SU-DHL-6 (cell line): ENCODE data around the gene PKP2.

Experiments
- H2AFZ ChIP-seq: fragments of 200-600 bp; sonication (generic); 2 replicates; pipeline ENCODE4 v1.6.1; 2014; ENCODE audit warnings: low read depth, mild to moderate bottlenecking, moderate library complexity, mixed read lengths, antibody characterized with exemption, low read length; ENCODE audit not compliant: severe bottlenecking
- H3F3A ChIP-seq: fragments of 200-600 bp; shearing (Covaris generic); 2 replicates; pipeline ENCODE4 v1.6.0; 2016; ENCODE audit warnings: antibody characterized with exemption, mild to moderate bottlenecking; ENCODE audit not compliant: insufficient read depth
- H3K27ac ChIP-seq: fragments of 200-600 bp; sonication (generic); 2 replicates; pipeline ENCODE4 v1.5.1; 2016; ENCODE audit warnings: low read depth, mild to moderate bottlenecking, low read length, moderate library complexity, mixed read lengths
- H3K27me3 ChIP-seq: fragments of 200-600 bp; sonication (generic), shearing (Covaris generic); 2 replicates; pipeline ENCODE4 v1.6.0; 2014; ENCODE audit warnings: mild to moderate bottlenecking, low read length
- H3K36me3 ChIP-seq: fragments of 200-600 bp; sonication (generic); 2 replicates; pipeline ENCODE4 v1.6.1; 2014; ENCODE audit warnings: mild to moderate bottlenecking, low read length, mixed read lengths
- H3K4me2 ChIP-seq: fragments of 300-600, 200-600 bp; shearing (Covaris generic), sonication (generic); 2 replicates; pipeline ENCODE4 v1.6.0; 2014; ENCODE audit warnings: low read length, low read depth, mild to moderate bottlenecking; ENCODE audit not compliant: poor library complexity, severe bottlenecking
- H3K4me3 ChIP-seq: fragments of 200-600 bp; sonication (generic); 2 replicates; pipeline ENCODE4 v1.5.1; 2014; ENCODE audit warnings: antibody characterized with exemption, low read length, mild to moderate bottlenecking, mixed read lengths; ENCODE audit not compliant: insufficient read depth, poor library complexity, severe bottlenecking
- H3K79me2 ChIP-seq: fragments of 200-600 bp; sonication (generic); 2 replicates; pipeline ENCODE4 v1.6.1; 2014; ENCODE audit warnings: mild to moderate bottlenecking, low read length, moderate library complexity; ENCODE audit not compliant: insufficient read depth
- H3K9ac ChIP-seq: fragments of 200-600 bp; sonication (generic); 2 replicates; pipeline ENCODE4 v1.7.0; 2014; ENCODE audit warnings: mild to moderate bottlenecking, low read length
- H3K9me2 ChIP-seq: fragments of 200-600 bp; sonication (generic); replicated peaks from 2 replicates; pipeline ENCODE4 v1.6.1; 2014; ENCODE audit warnings: low read length; ENCODE audit not compliant: insufficient read depth
- H3K9me3 ChIP-seq: fragments of 200-600 bp; sonication (generic); 2 replicates; pipeline ENCODE4 v1.6.1; 2014; ENCODE audit warnings: low read length, mixed read lengths; ENCODE audit not compliant: insufficient read depth
- H4K20me1 ChIP-seq: fragments of 200-600 bp; sonication (generic); 2 replicates; pipeline ENCODE4 v1.6.1; 2014; ENCODE audit warnings: low read depth, mild to moderate bottlenecking, antibody characterized with exemption, low read length, moderate library complexity, mixed read lengths
- EZH2phosphoT487 ChIP-seq: fragments of 200-600 bp; sonication (generic), shearing (Covaris generic); conservative IDR thresholded peaks from 2 replicates; pipeline ENCODE4 v1.6.1; 2018; ENCODE audit warnings: mild to moderate bottlenecking, antibody characterized with exemption, low read length, moderate library complexity, mixed read lengths
- TF ChIP-seq, protein P1 (sequence below): fragments of 200-600 bp; sonication (generic); IDR thresholded peaks from one replicate; pipeline ENCODE4 v1.5.1; 2017; ENCODE audit warnings: antibody characterized with exemption, mild to moderate bottlenecking, low read length, moderate library complexity; ENCODE audit not compliant: insufficient read depth, poor library complexity, severe bottlenecking

PKP2 gene

DNA sequence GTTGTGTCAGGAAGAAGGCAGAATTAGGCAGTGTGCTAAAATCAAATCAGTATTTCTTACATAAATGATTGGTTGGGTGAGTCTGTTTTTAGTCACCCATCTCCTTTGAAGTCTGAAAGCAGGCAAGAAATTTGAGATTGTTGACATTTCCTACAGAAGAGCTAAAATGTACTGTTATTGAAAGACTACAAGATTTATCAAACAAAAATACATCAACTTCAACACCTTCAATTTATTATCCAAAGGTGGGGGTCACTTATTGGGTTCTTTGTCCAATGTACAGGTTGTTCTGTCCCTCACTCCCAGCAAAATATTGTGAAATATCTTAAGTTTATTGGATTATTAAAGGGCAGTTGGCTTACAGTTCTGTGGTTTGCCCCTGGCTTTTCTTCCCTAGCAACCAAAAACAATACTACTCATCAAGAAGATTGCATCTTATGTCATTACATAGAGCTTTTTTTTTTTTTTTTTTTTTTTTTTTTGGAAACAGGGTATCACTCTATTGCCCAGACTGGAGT lies 20.6 kb upstream of the PKP2 start:
- no peaks in the 10 kb centered on the region for H4K20me1 ChIP-seq
- no peak overlapping the region for H3K4me3 ChIP-seq

DNA sequence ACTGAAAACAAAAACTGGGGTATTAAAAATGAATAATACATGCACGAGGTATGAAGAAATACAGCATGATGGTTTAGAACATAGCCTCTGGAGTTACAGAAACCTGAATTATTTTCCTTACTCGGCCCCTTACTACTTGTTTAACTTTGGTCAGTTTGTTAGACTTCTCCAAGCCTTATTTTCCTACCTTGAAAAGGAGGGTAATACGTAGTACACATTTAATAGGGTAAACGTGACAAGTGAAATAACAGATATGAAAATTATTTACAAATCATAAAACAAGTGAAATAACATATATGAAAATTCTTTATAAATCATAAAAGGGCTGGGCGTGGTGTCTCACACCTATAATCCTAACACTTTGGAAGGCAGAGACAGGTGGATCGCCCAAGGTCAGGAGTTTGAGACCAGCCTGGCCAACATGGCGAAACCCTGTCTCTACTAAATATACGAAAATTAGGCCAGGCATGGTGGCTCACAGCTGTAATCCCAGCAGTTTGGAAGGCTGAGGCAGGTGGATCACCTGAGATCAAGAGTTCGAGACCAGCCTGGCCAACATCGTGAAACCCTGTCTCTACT lies 11.4 kb upstream of the PKP2 start:
- H3K27me3 ChIP-seq = no peaks in the 10 kb centered on the region
- H3K27ac ChIP-seq = no peak overlapping the region

More for the DNA sequence above, 20.6 kb upstream of the PKP2 start:
- Histone ChIP-seq H3K9me2 (no peaks in the 10 kb centered on the region), H3K9me3 (no peaks in the 10 kb centered on the region), H3K9ac (no peak overlapping the region), H2AFZ (no peak overlapping the region), H3K27ac (no peak overlapping the region), H3K36me3 (no peaks in the 10 kb centered on the region), H3K4me2 (no peak overlapping the region), H3K27me3 (no peaks in the 10 kb centered on the region), H3K79me2 (no peaks in the 10 kb centered on the region), H3F3A (no peaks in the 10 kb centered on the region)
- TF ChIP-seq, protein P1, sequence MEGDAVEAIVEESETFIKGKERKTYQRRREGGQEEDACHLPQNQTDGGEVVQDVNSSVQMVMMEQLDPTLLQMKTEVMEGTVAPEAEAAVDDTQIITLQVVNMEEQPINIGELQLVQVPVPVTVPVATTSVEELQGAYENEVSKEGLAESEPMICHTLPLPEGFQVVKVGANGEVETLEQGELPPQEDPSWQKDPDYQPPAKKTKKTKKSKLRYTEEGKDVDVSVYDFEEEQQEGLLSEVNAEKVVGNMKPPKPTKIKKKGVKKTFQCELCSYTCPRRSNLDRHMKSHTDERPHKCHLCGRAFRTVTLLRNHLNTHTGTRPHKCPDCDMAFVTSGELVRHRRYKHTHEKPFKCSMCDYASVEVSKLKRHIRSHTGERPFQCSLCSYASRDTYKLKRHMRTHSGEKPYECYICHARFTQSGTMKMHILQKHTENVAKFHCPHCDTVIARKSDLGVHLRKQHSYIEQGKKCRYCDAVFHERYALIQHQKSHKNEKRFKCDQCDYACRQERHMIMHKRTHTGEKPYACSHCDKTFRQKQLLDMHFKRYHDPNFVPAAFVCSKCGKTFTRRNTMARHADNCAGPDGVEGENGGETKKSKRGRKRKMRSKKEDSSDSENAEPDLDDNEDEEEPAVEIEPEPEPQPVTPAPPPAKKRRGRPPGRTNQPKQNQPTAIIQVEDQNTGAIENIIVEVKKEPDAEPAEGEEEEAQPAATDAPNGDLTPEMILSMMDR = no peak
- no peak for TF ChIP-seq EZH2phosphoT487

DNA sequence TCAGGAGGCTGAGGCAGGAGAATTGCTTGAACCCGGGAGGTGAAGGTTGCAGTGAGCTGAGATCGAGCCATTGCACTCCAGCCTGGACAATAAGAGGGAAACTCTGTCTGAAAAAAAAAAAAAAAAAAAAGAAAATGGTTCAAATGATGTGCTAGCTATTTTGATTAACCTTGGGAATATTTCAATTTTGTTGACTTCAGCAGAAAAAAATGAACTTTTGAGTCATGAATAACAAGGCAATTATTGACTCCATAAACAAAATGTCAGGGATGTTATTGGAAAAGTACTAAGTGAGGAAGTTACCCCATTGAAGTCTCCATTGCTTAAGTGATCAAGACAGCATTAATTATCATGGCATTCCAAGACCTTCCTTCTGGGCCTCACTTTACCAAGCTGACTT lies 10.6 kb upstream of the PKP2 start:
- Histone ChIP-seq H3K9me2 (no peaks in the 10 kb centered on the region), H3K4me2 (no peak overlapping the region), H3K4me3 (no peak overlapping the region), H3F3A (no peaks in the 10 kb centered on the region), H3K79me2 (no peaks in the 10 kb centered on the region), H3K9ac (no peak overlapping the region), H2AFZ (no peak overlapping the region), H3K27ac (no peak overlapping the region), H3K9me3 (no peaks in the 10 kb centered on the region), H3K36me3 (no peaks in the 10 kb centered on the region), H4K20me1 (no peaks in the 10 kb centered on the region), H3K27me3 (no peaks in the 10 kb centered on the region)
- TF ChIP-seq, protein P1 = no peak

More for the DNA sequence above, 11.4 kb upstream of the PKP2 start:
- no peaks in the 10 kb centered on the region for H3K36me3 ChIP-seq
- no peaks in the 10 kb centered on the region for H3K9me3 ChIP-seq
- no peak overlapping the region for H2AFZ ChIP-seq
- H3F3A ChIP-seq = no peaks in the 10 kb centered on the region
- H4K20me1 ChIP-seq = no peaks in the 10 kb centered on the region
- H3K9ac ChIP-seq = no peak overlapping the region
- H3K4me2 ChIP-seq = no peak overlapping the region
- TF ChIP-seq EZH2phosphoT487 = no peak
- TF ChIP-seq, protein P1 = no peak
- no peaks in the 10 kb centered on the region for H3K9me2 ChIP-seq
- no peaks in the 10 kb centered on the region for H3K79me2 ChIP-seq
- H3K4me3 ChIP-seq = no peak overlapping the region
